Activated T-helper 17 cell treated with anti-CD3 and anti-CD28 coated beads, Interleukin-2, amount 50 U/mL, for 72 hours (primary cell): ENCODE data around the gene NME7. TPM values are rescaled to one million over a fixed set of nuclear protein-coding genes. Genes with fewer than 3 reads are reported as not detected.

Source experiments
- ATAC-seq: fragments of 150-1000 bp; cut with Tn5 transposase; replicated peaks from 2 replicates; pipeline ENCODE4 v1.10.0; 2021; ENCODE audit warnings: mild to moderate bottlenecking, moderate library complexity
- H3K27ac Mint-ChIP-seq: one replicate; pipeline ENCODE4 v1.8.0; 2022; ENCODE audit warnings: mixed read lengths
- H3K27me3 Mint-ChIP-seq: one replicate; pipeline ENCODE4 v1.8.0; 2022; ENCODE audit warnings: mixed read lengths
- H3K36me3 Mint-ChIP-seq: one replicate; pipeline ENCODE4 v1.8.0; 2022; ENCODE audit warnings: low read depth, mild to moderate bottlenecking, mixed read lengths
- H3K4me1 Mint-ChIP-seq: one replicate; pipeline ENCODE4 v1.8.0; 2022; ENCODE audit warnings: mixed read lengths
- H3K4me3 Mint-ChIP-seq: one replicate; pipeline ENCODE4 v1.8.0; 2022; ENCODE audit warnings: mild to moderate bottlenecking, mixed read lengths
- H3K9me3 Mint-ChIP-seq: one replicate; pipeline ENCODE4 v1.8.0; 2022; ENCODE audit warnings: mixed read lengths
- total RNA-seq, 2 donors: library from RNA; stranded (reverse); gene quantifications; one replicate each; pipeline ENCODE4 v1.2.3, GENCODE V29; 2022

Gene NME7
- total RNA-seq, 2 donors from 2014 or later: 20.3 to 20.6 TPM

- no peaks in the 10 kb centered on the region for H3K27me3 Mint-ChIP-seq
- peaks cover 14% of the 10 kb centered on the region for H3K9me3 Mint-ChIP-seq
- peaks cover 20% of the 10 kb centered on the region for H3K4me1 Mint-ChIP-seq
- no peak overlapping the region for H3K27ac Mint-ChIP-seq
- no peak for ATAC-seq
- H3K36me3 Mint-ChIP-seq: no peaks in the 10 kb centered on the region
- H3K4me3 Mint-ChIP-seq: no peak overlapping the region
Measured at GRCh38 chr1:169329383-169329782, 38.2 kb downstream of the NME7 start.

- no peak for ATAC-seq
- no peak overlapping the region for H3K27ac Mint-ChIP-seq
- peaks cover 14% of the 10 kb centered on the region for H3K4me1 Mint-ChIP-seq
- no peaks in the 10 kb centered on the region for H3K27me3 Mint-ChIP-seq
- peaks cover 14% of the 10 kb centered on the region for H3K9me3 Mint-ChIP-seq
- H3K4me3 Mint-ChIP-seq: no peak overlapping the region
- peaks cover 6% of the 10 kb centered on the region for H3K36me3 Mint-ChIP-seq
Measured at GRCh38 chr1:169327875-169328274, 39.7 kb downstream of the NME7 start.

- H3K27me3 Mint-ChIP-seq: no peaks in the 10 kb centered on the region
- ATAC-seq: peak; percentile 98
- H3K9me3 Mint-ChIP-seq: peaks cover 9% of the 10 kb centered on the region
- peaks cover 7% of the 10 kb centered on the region for H3K36me3 Mint-ChIP-seq
- no peak overlapping the region for H3K4me3 Mint-ChIP-seq
- peaks cover 9% of the 10 kb centered on the region for H3K4me1 Mint-ChIP-seq
- H3K27ac Mint-ChIP-seq: no peak overlapping the region
Measured at GRCh38 chr1:169326956-169327268, 40.7 kb downstream of the NME7 start.

- H3K4me3 Mint-ChIP-seq: no peak overlapping the region
- H3K27ac Mint-ChIP-seq: no peak overlapping the region
- ATAC-seq: no peak
Measured at GRCh38 chr1:169326261-169326955, 41.2 kb downstream of the NME7 start.

GRCh38 chr1:169325117-169325516, 42.5 kb downstream of the NME7 start:
- no peak overlapping the region for H3K27ac Mint-ChIP-seq
- H3K4me1 Mint-ChIP-seq: peaks cover 9% of the 10 kb centered on the region
- peaks cover 9% of the 10 kb centered on the region for H3K9me3 Mint-ChIP-seq
- no peak for ATAC-seq
- peaks cover 7% of the 10 kb centered on the region for H3K36me3 Mint-ChIP-seq
- H3K27me3 Mint-ChIP-seq: no peaks in the 10 kb centered on the region
- H3K4me3 Mint-ChIP-seq: no peak overlapping the region

More at GRCh38 chr1:169326261-169326955, 41.2 kb downstream of the NME7 start:
- H3K9me3 Mint-ChIP-seq: peaks cover 9% of the 10 kb centered on the region
- H3K4me1 Mint-ChIP-seq: peaks cover 9% of the 10 kb centered on the region
- no peaks in the 10 kb centered on the region for H3K27me3 Mint-ChIP-seq
- H3K36me3 Mint-ChIP-seq: peaks cover 7% of the 10 kb centered on the region

GRCh38 chr1:169322138-169322537, 45.5 kb downstream of the NME7 start:
- Mint-ChIP-seq H3K4me1 (peaks cover 7% of the 10 kb centered on the region), H3K36me3 (peaks cover 7% of the 10 kb centered on the region), H3K27ac (peak overlapping the region; percentile 30), H3K27me3 (no peaks in the 10 kb centered on the region), H3K4me3 (no peak overlapping the region), H3K9me3 (no peaks in the 10 kb centered on the region)
- ATAC-seq: peak; percentile 61

GRCh38 chr1:169321539-169321938, 46.1 kb downstream of the NME7 start:
- peak; percentile 58 for ATAC-seq
- peaks cover 7% of the 10 kb centered on the region for H3K36me3 Mint-ChIP-seq
- no peaks in the 10 kb centered on the region for H3K9me3 Mint-ChIP-seq
- no peak overlapping the region for H3K4me3 Mint-ChIP-seq
- no peaks in the 10 kb centered on the region for H3K27me3 Mint-ChIP-seq
- H3K27ac Mint-ChIP-seq: no peak overlapping the region
- peaks cover 1% of the 10 kb centered on the region for H3K4me1 Mint-ChIP-seq

GRCh38 chr1:169318536-169319244, 48.9 kb downstream of the NME7 start:
- no peak for ATAC-seq
- no peaks in the 10 kb centered on the region for H3K9me3 Mint-ChIP-seq
- peaks cover 7% of the 10 kb centered on the region for H3K36me3 Mint-ChIP-seq
- H3K27ac Mint-ChIP-seq: no peak overlapping the region
- H3K4me1 Mint-ChIP-seq: no peaks in the 10 kb centered on the region
- H3K27me3 Mint-ChIP-seq: no peaks in the 10 kb centered on the region
- no peak overlapping the region for H3K4me3 Mint-ChIP-seq

- Mint-ChIP-seq H3K4me3 (no peak overlapping the region), H3K4me1 (peaks cover 8% of the 10 kb centered on the region), H3K36me3 (no peaks in the 10 kb centered on the region), H3K27me3 (no peaks in the 10 kb centered on the region), H3K27ac (no peak overlapping the region), H3K9me3 (no peaks in the 10 kb centered on the region)
- no peak for ATAC-seq
Measured at GRCh38 chr1:169316556-169316955, 51.0 kb downstream of the NME7 start.

- peak; percentile 100 for ATAC-seq
- no peaks in the 10 kb centered on the region for H3K27me3 Mint-ChIP-seq
- H3K36me3 Mint-ChIP-seq: peaks cover 12% of the 10 kb centered on the region
- peaks cover 13% of the 10 kb centered on the region for H3K4me1 Mint-ChIP-seq
- peak overlapping the region; percentile 39 for H3K27ac Mint-ChIP-seq
- peak overlapping the region; percentile 3 for H3K4me3 Mint-ChIP-seq
- no peaks in the 10 kb centered on the region for H3K9me3 Mint-ChIP-seq
Measured at GRCh38 chr1:169312084-169312954, 55.3 kb downstream of the NME7 start.

- Mint-ChIP-seq H3K4me3 (peak overlapping the region; percentile 39), H3K9me3 (no peaks in the 10 kb centered on the region), H3K36me3 (peaks cover 25% of the 10 kb centered on the region), H3K27ac (peak overlapping the region; percentile 36), H3K27me3 (no peaks in the 10 kb centered on the region), H3K4me1 (peaks cover 13% of the 10 kb centered on the region)
- ATAC-seq: no peak
Measured at GRCh38 chr1:169309178-169310166, 58.1 kb downstream of the NME7 start.

- Mint-ChIP-seq H3K4me3 (no peak overlapping the region), H3K4me1 (peaks cover 13% of the 10 kb centered on the region), H3K9me3 (no peaks in the 10 kb centered on the region), H3K27ac (no peak overlapping the region), H3K36me3 (peaks cover 25% of the 10 kb centered on the region), H3K27me3 (no peaks in the 10 kb centered on the region)
- ATAC-seq: no peak
Measured at GRCh38 chr1:169308313-169309039, 59.1 kb downstream of the NME7 start.

GRCh38 chr1:169307176-169307575, 60.4 kb downstream of the NME7 start:
- Mint-ChIP-seq H3K9me3 (no peaks in the 10 kb centered on the region), H3K27me3 (no peaks in the 10 kb centered on the region), H3K27ac (no peak overlapping the region), H3K4me3 (no peak overlapping the region), H3K4me1 (peaks cover 10% of the 10 kb centered on the region), H3K36me3 (peaks cover 30% of the 10 kb centered on the region)
- ATAC-seq: no peak
